ENCODE data around the gene DDX10. TPM values are rescaled to one million over a fixed set of nuclear protein-coding genes. Genes with fewer than 3 reads are reported as not detected.

DDX10 gene
- total and polyA plus RNA-seq, 12 donors: 10.6 to 141 (median 22.6) TPM

- no peak overlapping the region for H3K27ac ChIP-seq
- no peaks in the 10 kb centered on the region for H3K9me3 ChIP-seq (replicated peaks in 1 of 3)
- no peak for DNase-seq
- H3K27me3 ChIP-seq: no peaks in the 10 kb centered on the region
- no peak overlapping the region for H3K4me3 ChIP-seq
- intact Hi-C loops (cut with DNase I): no loop called here
- TF ChIP-seq, protein P1, sequence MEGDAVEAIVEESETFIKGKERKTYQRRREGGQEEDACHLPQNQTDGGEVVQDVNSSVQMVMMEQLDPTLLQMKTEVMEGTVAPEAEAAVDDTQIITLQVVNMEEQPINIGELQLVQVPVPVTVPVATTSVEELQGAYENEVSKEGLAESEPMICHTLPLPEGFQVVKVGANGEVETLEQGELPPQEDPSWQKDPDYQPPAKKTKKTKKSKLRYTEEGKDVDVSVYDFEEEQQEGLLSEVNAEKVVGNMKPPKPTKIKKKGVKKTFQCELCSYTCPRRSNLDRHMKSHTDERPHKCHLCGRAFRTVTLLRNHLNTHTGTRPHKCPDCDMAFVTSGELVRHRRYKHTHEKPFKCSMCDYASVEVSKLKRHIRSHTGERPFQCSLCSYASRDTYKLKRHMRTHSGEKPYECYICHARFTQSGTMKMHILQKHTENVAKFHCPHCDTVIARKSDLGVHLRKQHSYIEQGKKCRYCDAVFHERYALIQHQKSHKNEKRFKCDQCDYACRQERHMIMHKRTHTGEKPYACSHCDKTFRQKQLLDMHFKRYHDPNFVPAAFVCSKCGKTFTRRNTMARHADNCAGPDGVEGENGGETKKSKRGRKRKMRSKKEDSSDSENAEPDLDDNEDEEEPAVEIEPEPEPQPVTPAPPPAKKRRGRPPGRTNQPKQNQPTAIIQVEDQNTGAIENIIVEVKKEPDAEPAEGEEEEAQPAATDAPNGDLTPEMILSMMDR (IDR thresholded peaks at IDR 0.05): no peak
- TF ChIP-seq POLR2A (IDR thresholded peaks at IDR 0.05): no peak
- H3K36me3 ChIP-seq (replicated peaks in 1 of 2): no peaks in the 10 kb centered on the region
- 86 to 97% (median 91%) methylated on average over 2 of the region's 2 CpGs for WGBS, 4 donors
- H3K4me1 ChIP-seq (replicated peaks in 1 of 2): peaks cover 0 to 3% of the 10 kb centered on the region in 2 donors
Measured at GRCh38 chr11:108875134-108875533, 210.3 kb downstream of the DDX10 start.

DNA sequence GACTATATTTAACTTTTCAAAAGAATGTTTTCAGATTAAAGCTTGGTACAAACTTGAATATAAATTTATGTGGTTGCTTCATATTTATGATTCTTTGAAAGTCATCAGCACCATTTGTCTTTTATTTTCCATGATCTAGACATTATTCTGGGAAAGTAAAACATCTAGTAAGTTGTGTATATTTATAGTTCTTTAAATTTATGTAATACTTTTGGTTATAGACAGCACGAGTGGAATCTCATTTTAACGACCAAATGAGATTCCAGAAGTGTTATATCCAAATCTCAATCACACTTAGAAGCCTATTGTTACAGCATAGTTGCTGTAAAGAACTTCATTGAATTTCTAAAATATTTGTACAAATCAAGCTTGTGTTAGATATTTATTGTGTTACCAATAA is 212.3 kb downstream of the DDX10 start:
- 88 to 97% (median 90%) methylated on average over 2 of the region's 2 CpGs for WGBS, 4 donors
- intact Hi-C loops (cut with DNase I): no loop called here
- no peak for TF ChIP-seq POLR2A (IDR thresholded peaks at IDR 0.05)
- TF ChIP-seq, protein P1 (IDR thresholded peaks at IDR 0.05): no peak

DNA sequence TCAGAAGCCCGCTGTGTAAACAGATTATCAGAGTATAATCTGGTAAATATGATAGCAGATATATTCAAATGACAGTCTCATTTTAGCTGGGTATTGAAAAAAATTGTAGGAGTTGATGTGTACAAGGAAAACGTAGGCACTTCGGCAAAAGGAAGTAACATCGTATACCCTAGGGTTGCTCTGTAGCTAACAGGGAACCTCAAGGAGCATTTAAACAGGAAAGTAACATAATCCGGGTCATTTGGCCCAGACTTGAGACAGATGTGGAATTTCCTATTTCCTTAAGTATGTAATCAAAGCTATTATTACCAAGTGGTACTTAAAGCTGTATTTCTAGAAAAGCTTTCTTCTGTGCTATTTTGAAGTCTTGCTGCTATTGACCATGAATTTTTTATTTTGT is 215.6 kb downstream of the DDX10 start:
- WGBS, 4 donors: 64 to 72% (median 66%) methylated on average over 5 of the region's 5 CpGs
- TF ChIP-seq, protein P1 (IDR thresholded peaks at IDR 0.05): no peak
- no peak for TF ChIP-seq POLR2A (IDR thresholded peaks at IDR 0.05)
- intact Hi-C loops (cut with DNase I): no loop called here
- Histone ChIP-seq H3K36me3 (replicated peaks in 1 of 2) (no peaks in the 10 kb centered on the region), H3K27ac (no peak overlapping the region), H3K4me1 (replicated peaks in 1 of 2) (no peaks in the 10 kb centered on the region), H3K9me3 (replicated peaks in 1 of 3) (no peaks in the 10 kb centered on the region), H3K27me3 (no peaks in the 10 kb centered on the region), H3K4me3 (no peak overlapping the region)
- no peak for DNase-seq

More for the DNA sequence above, 212.3 kb downstream of the DDX10 start:
- H3K9me3 ChIP-seq (replicated peaks in 1 of 3): no peaks in the 10 kb centered on the region
- no peak overlapping the region for H3K27ac ChIP-seq
- DNase-seq: no peak
- H3K4me3 ChIP-seq: no peak overlapping the region
- H3K4me1 ChIP-seq (replicated peaks in 1 of 2): peaks cover 0 to 3% of the 10 kb centered on the region in 2 donors
- H3K36me3 ChIP-seq (replicated peaks in 1 of 2): no peaks in the 10 kb centered on the region
- H3K27me3 ChIP-seq: no peaks in the 10 kb centered on the region

GRCh38 chr11:108881131-108881530 is 216.3 kb downstream of the DDX10 start:
- Histone ChIP-seq H3K4me1 (replicated peaks in 1 of 2) (no peaks in the 10 kb centered on the region), H3K4me3 (no peak overlapping the region), H3K27me3 (no peaks in the 10 kb centered on the region), H3K27ac (no peak overlapping the region), H3K36me3 (replicated peaks in 1 of 2) (no peaks in the 10 kb centered on the region), H3K9me3 (replicated peaks in 1 of 3) (no peaks in the 10 kb centered on the region)
- DNase-seq: no peak
- intact Hi-C loops (cut with DNase I): no loop called here
- TF ChIP-seq, protein P1 (IDR thresholded peaks at IDR 0.05): no peak
- no peak for TF ChIP-seq POLR2A (IDR thresholded peaks at IDR 0.05)

All from adrenal gland (tissue), 12 donors.